Rectal smooth muscle tissue (tissue), 1 donor: ENCODE measurements around the gene L3MBTL4.

Experiments used
- H3K27ac ChIP-seq: one replicate; pipeline ENCODE4 v1.7.0; 2013; ENCODE audit warnings: low read depth, low read length, inconsistent platforms
- H3K27me3 ChIP-seq: one replicate; pipeline ENCODE4 v1.7.0; 2013; ENCODE audit warnings: low read length; ENCODE audit not compliant: control insufficient read depth, insufficient read depth
- H3K36me3 ChIP-seq: one replicate; pipeline ENCODE4 v1.7.0; 2013; ENCODE audit warnings: low read length; ENCODE audit not compliant: control insufficient read depth, insufficient read depth
- H3K4me1 ChIP-seq: one replicate; pipeline ENCODE4 v1.7.0; 2013; ENCODE audit warnings: low read length; ENCODE audit not compliant: control insufficient read depth, insufficient read depth
- H3K4me3 ChIP-seq: one replicate; pipeline ENCODE4 v1.7.0; 2013; ENCODE audit warnings: low read length
- H3K9ac ChIP-seq: one replicate; pipeline ENCODE4 v1.7.0; 2013; ENCODE audit warnings: low read length

Gene L3MBTL4

DNA sequence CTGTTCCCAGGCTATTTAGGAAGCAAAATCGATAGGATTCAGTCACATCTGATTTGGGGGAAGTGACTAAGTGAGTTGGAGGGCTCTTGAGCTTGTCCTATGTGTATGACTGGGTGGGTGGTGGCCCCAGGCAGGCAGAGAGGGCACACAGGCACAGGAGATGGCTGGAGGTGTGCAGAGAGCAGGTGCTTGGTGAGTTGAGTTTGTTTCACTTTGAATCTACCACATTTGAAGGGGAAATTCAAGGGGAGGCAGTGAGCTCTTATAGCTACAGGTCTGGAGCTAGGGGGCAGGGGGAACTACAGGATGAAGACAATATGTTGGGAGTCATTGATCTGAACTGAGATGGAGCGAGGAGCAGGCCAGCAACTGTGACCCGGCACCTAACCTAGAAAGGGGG lies 476.9 kb downstream of the L3MBTL4 start:
- Histone ChIP-seq H3K4me1 (no peaks in the 10 kb centered on the region), H3K36me3 (no peaks in the 10 kb centered on the region), H3K27ac (no peak overlapping the region), H3K4me3 (no peak overlapping the region), H3K9ac (no peak overlapping the region), H3K27me3 (no peaks in the 10 kb centered on the region)

DNA sequence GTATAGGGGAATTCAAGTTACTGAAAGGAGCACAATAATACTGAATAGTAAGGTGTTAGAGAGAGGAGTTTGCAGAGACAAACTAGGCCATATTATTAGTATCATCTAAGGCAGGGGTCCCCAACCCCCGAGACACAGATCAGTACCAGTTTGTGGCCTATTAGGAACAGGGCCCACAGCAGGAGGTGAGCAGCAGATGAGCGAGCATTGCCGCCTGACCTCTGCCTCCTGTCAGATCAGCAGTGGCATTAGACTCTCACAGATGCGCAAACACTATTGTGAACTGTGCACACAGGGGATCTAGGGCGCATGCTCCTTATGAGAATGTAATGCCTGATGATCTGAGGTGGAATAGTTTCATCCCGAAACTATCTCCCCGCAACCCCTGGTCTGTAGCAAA lies 477.6 kb downstream of the L3MBTL4 start:
- Histone ChIP-seq H3K4me1 (no peaks in the 10 kb centered on the region), H3K4me3 (no peak overlapping the region), H3K27ac (no peak overlapping the region), H3K9ac (no peak overlapping the region), H3K27me3 (no peaks in the 10 kb centered on the region), H3K36me3 (no peaks in the 10 kb centered on the region)

DNA sequence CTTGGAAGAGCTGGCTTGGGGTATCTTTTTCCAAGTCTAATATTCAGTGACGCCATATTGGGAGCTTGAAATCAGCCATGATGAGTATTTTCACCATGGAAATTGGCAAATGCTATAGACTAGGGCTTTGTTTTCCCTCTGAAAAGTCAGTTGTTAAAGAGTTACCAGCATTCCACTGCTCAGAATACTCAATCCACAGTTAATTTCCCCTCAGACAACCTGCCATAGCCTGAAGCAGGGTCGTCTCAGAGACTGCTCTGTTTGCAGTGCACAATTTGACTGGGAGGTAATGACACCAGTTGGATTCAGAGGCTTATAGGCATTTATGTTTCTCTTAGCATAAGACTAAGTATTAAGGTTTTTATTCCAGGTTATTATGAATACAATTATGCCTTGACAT lies 483.9 kb downstream of the L3MBTL4 start:
- H3K4me3 ChIP-seq: no peak overlapping the region

DNA sequence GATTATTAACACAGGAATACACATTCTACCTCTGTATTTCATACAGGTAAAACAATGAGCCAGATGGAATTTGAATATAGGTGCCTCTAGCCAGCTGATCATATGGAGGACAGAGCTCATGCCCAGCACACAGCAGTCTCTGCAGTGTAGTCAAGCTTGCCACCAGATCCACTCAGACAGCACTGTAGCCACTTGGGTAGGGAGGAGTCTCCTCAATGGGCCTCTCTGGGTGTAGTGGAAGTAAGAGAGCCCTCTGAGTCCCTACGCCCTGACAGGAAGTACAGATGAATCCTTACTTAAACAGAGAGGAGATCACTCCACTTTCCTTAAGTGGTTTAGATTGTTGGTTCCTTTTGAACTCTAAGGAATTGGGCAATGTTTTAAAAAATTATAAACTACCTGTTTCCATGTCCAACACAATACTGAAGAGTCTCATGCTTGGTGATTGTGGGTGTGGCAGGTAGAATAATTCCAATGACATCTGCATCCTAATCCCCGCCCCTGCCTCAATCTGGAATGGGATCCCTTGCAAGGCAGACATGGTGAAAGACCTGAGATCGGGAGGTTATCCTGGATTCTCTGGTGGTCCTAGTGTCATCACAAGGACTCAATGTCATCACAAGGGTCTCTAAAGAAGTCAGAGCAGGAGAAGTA lies 496.4 kb downstream of the L3MBTL4 start:
- Histone ChIP-seq H3K27me3 (no peaks in the 10 kb centered on the region), H3K36me3 (no peaks in the 10 kb centered on the region), H3K27ac (no peak overlapping the region), H3K9ac (no peak overlapping the region), H3K4me3 (no peak overlapping the region), H3K4me1 (no peaks in the 10 kb centered on the region)

More for the DNA sequence above, 483.9 kb downstream of the L3MBTL4 start:
- Histone ChIP-seq H3K36me3 (no peaks in the 10 kb centered on the region), H3K9ac (no peak overlapping the region), H3K27me3 (no peaks in the 10 kb centered on the region), H3K27ac (no peak overlapping the region), H3K4me1 (no peaks in the 10 kb centered on the region)

DNA sequence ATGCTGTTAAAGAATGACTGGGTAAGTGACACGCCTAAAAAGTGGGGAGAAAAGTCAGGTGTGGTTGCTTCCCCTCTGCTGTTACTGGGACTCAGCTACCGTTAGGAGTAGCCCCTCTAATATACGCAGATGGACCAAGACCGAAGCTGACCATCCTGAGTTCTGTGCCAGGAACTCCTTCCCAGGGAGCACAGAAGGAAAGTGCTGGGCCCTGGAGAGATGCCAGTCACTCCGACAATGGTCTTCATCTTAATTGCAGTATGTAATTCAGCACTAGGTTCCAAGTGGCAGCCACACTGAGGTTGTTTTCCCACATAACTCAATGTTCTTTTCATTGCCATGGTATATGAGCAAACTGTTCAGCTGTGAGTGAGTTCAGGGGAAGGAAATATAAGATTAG lies 499.8 kb downstream of the L3MBTL4 start:
- Histone ChIP-seq H3K36me3 (no peaks in the 10 kb centered on the region), H3K27me3 (no peaks in the 10 kb centered on the region), H3K4me1 (no peaks in the 10 kb centered on the region), H3K27ac (no peak overlapping the region), H3K9ac (no peak overlapping the region), H3K4me3 (no peak overlapping the region)

DNA sequence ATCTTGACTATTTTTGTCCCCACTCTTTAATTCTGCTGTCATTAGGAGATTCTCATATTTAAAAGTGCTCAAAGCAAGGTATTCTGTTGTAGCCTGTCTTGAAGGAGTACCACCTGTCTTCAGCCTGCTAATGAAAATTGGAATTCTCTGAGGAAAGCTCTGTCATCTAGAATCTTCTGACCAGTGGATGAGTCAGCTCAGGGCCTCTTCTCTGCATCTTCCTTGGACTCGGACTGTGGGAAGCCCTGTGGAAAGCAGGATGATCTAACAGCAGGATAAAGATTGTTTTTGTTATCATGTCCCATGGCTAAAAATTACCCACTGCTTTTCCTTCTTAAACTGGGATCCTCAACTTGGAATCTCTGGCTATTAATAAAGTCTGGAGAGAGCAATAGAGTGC lies 500.7 kb downstream of the L3MBTL4 start:
- Histone ChIP-seq H3K4me1 (no peaks in the 10 kb centered on the region), H3K27ac (no peak overlapping the region), H3K27me3 (no peaks in the 10 kb centered on the region), H3K36me3 (no peaks in the 10 kb centered on the region), H3K4me3 (no peak overlapping the region), H3K9ac (no peak overlapping the region)

DNA sequence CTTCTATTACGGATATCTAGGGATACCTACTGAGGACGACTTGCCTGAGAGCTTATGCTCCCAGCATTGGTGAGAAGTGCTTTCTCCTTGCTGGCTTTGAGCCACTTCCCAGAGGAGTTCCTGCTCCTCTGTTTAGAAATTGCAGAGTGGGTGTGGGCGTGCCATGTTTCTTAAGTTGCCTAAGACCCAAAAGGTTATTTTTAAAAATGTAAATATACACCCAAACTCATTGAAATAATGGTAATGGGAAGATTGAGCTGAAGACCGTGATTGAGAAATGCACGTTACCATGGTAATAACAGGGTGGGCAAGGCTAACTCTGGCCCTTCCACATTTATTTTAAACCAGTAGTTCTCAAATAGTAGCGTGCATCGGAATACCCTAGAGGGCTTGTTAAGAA lies 502.1 kb downstream of the L3MBTL4 start:
- no peak overlapping the region for H3K4me3 ChIP-seq
- no peak overlapping the region for H3K9ac ChIP-seq
- no peaks in the 10 kb centered on the region for H3K4me1 ChIP-seq
- H3K27ac ChIP-seq: no peak overlapping the region
- H3K36me3 ChIP-seq: no peaks in the 10 kb centered on the region
- H3K27me3 ChIP-seq: no peaks in the 10 kb centered on the region

DNA sequence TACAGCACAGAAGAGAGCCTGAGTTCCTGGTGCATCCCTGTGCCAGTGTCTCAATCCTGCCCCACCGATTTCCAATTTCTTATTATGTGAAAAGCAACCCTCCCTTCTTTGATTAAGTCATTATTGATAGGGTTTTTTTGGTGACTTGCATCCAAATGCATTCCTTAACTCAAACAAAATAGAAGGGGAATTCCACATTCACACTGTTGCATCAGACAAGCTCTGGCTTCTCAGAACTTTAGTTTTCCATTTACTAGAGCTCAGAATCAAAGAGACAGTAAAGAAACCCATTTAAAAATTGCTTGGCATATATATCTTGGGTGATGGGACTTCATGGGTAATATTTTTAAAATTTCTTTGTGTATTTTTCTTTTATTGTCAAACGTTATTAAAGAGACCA lies 505.6 kb downstream of the L3MBTL4 start:
- Histone ChIP-seq H3K4me1 (no peaks in the 10 kb centered on the region), H3K4me3 (no peak overlapping the region), H3K27ac (no peak overlapping the region), H3K27me3 (no peaks in the 10 kb centered on the region), H3K36me3 (no peaks in the 10 kb centered on the region), H3K9ac (no peak overlapping the region)
